SHP77 (cell line): ENCODE data around the gene IL26.

Experiments used
- DNase-seq, 2 experiments: peaks; one replicate each; lab custom pipeline; 2025; lab: John Stamatoyannopoulos, UW

Gene IL26

GRCh38 chr12:68154779-68155178 is 70.8 kb downstream of the IL26 start:
- no peak for DNase-seq
